H1 (cell line): ENCODE data around the gene MYH3. TPM values are rescaled to one million over a fixed set of nuclear protein-coding genes. Genes with fewer than 3 reads are reported as not detected.

ENCODE experiments used
- MAFK ChIP-seq: IDR thresholded peaks from 2 replicates; pipeline ENCODE4 v1.6.1; 2012; ENCODE audit warnings: low read depth, mild to moderate bottlenecking, improper control_type of control experiment, low read length
- SP2 ChIP-seq: IDR thresholded peaks from 2 replicates; pipeline ENCODE4 v1.6.1; 2012; ENCODE audit warnings: mild to moderate bottlenecking, low read length, inconsistent platforms
- polyA plus RNA-seq, 7 experiments: library from polyadenylated mRNA; depleted of rRNA in 3 of 7; stranded (reverse) in 5 of 7; unstranded in 2 of 7; fragments of >200 nt in 5 of 7; fragments of 200-250 nt in 2 of 7; gene quantifications; 1 replicate in 5 of 7; 2 replicates in 1 of 7; 4 replicates in 1 of 7; pipeline versions ENCODE4 v1.2.1 to v1.2.3, GENCODE V29; 2011 to 2013; ENCODE audit warnings: missing spikeins in 2 of 7, mixed read lengths in 2 of 7
- total RNA-seq: library from RNA; stranded (reverse); fragmentation: NEBNext Ultra II Directional; extraction: Animal tissue kit (Norgen Biotek cat#: 25700); gene quantifications from 2 replicates; pipeline ENCODE4 v1.2.1, GENCODE V29; 2021
- TF ChIP-seq, protein P1 (sequence below): fragments of 300-600 bp; sonication (generic); IDR thresholded peaks from 2 replicates; pipeline ENCODE4 v1.7.1; 2012; ENCODE audit warnings: low read length, moderate library complexity, mild to moderate bottlenecking, inconsistent platforms; ENCODE audit not compliant: insufficient replicate concordance

Gene MYH3
- total and polyA plus RNA-seq, 2 of the 8 experiments (the other 6 are each of a cell fraction or from before 2014, with no cell fraction given) = 0.65 to 1.8 TPM

DNA sequence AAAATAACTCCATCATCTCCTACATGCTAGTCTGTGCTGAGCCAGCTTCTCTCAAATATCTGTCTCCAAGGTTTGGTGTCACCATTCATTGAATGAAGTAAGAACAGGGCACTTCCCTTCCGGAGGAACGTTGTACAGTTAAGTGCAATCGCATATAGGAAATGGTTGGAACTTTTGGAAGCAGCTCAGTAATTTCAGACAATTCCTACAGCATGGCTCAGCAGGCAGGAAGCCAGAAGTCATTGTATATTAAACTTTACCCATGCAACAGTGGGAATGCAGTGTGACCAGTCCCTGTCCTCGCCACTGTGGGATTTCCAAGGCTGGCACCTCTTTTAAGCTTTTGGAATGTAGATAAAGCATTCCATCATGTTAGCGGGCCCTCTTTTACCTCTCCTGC is 56.5 kb downstream of the MYH3 start (continued):
- no peak for TF ChIP-seq MAFK
- TF ChIP-seq, protein P1, sequence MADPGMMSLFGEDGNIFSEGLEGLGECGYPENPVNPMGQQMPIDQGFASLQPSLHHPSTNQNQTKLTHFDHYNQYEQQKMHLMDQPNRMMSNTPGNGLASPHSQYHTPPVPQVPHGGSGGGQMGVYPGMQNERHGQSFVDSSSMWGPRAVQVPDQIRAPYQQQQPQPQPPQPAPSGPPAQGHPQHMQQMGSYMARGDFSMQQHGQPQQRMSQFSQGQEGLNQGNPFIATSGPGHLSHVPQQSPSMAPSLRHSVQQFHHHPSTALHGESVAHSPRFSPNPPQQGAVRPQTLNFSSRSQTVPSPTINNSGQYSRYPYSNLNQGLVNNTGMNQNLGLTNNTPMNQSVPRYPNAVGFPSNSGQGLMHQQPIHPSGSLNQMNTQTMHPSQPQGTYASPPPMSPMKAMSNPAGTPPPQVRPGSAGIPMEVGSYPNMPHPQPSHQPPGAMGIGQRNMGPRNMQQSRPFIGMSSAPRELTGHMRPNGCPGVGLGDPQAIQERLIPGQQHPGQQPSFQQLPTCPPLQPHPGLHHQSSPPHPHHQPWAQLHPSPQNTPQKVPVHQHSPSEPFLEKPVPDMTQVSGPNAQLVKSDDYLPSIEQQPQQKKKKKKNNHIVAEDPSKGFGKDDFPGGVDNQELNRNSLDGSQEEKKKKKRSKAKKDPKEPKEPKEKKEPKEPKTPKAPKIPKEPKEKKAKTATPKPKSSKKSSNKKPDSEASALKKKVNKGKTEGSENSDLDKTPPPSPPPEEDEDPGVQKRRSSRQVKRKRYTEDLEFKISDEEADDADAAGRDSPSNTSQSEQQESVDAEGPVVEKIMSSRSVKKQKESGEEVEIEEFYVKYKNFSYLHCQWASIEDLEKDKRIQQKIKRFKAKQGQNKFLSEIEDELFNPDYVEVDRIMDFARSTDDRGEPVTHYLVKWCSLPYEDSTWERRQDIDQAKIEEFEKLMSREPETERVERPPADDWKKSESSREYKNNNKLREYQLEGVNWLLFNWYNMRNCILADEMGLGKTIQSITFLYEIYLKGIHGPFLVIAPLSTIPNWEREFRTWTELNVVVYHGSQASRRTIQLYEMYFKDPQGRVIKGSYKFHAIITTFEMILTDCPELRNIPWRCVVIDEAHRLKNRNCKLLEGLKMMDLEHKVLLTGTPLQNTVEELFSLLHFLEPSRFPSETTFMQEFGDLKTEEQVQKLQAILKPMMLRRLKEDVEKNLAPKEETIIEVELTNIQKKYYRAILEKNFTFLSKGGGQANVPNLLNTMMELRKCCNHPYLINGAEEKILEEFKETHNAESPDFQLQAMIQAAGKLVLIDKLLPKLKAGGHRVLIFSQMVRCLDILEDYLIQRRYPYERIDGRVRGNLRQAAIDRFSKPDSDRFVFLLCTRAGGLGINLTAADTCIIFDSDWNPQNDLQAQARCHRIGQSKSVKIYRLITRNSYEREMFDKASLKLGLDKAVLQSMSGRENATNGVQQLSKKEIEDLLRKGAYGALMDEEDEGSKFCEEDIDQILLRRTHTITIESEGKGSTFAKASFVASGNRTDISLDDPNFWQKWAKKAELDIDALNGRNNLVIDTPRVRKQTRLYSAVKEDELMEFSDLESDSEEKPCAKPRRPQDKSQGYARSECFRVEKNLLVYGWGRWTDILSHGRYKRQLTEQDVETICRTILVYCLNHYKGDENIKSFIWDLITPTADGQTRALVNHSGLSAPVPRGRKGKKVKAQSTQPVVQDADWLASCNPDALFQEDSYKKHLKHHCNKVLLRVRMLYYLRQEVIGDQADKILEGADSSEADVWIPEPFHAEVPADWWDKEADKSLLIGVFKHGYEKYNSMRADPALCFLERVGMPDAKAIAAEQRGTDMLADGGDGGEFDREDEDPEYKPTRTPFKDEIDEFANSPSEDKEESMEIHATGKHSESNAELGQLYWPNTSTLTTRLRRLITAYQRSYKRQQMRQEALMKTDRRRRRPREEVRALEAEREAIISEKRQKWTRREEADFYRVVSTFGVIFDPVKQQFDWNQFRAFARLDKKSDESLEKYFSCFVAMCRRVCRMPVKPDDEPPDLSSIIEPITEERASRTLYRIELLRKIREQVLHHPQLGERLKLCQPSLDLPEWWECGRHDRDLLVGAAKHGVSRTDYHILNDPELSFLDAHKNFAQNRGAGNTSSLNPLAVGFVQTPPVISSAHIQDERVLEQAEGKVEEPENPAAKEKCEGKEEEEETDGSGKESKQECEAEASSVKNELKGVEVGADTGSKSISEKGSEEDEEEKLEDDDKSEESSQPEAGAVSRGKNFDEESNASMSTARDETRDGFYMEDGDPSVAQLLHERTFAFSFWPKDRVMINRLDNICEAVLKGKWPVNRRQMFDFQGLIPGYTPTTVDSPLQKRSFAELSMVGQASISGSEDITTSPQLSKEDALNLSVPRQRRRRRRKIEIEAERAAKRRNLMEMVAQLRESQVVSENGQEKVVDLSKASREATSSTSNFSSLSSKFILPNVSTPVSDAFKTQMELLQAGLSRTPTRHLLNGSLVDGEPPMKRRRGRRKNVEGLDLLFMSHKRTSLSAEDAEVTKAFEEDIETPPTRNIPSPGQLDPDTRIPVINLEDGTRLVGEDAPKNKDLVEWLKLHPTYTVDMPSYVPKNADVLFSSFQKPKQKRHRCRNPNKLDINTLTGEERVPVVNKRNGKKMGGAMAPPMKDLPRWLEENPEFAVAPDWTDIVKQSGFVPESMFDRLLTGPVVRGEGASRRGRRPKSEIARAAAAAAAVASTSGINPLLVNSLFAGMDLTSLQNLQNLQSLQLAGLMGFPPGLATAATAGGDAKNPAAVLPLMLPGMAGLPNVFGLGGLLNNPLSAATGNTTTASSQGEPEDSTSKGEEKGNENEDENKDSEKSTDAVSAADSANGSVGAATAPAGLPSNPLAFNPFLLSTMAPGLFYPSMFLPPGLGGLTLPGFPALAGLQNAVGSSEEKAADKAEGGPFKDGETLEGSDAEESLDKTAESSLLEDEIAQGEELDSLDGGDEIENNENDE = no peak
- no peak for TF ChIP-seq SP2
